ENCODE measurements around the gene COG5.
"Not testable (repeated sequence)": the region's sequence is repeated elsewhere in the genome, so short reads cannot be mapped to it uniquely, and the experiment has no call there.

Gene COG5

GRCh38 chr7:107276220-107276827 lies 287.4 kb downstream of the COG5 start:
- no peak for DNase-seq

GRCh38 chr7:107274506-107274905 lies 289.2 kb downstream of the COG5 start:
- no peak for DNase-seq

GRCh38 chr7:107269790-107270189 lies 293.9 kb downstream of the COG5 start:
- no peak for DNase-seq

- no peak for DNase-seq
Observed at GRCh38 chr7:107268594-107268993, 295.1 kb downstream of the COG5 start.

- DNase-seq = no peak
Observed at GRCh38 chr7:107267138-107267537, 296.6 kb downstream of the COG5 start.

- DNase-seq = no peak
Observed at GRCh38 chr7:107264723-107265122, 299.0 kb downstream of the COG5 start.

GRCh38 chr7:107262857-107263256 lies 300.9 kb downstream of the COG5 start:
- peak in 1 of 51 donors; percentile 19 for DNase-seq

GRCh38 chr7:107258737-107259136 lies 305.0 kb downstream of the COG5 start:
- DNase-seq = no peak

GRCh38 chr7:107255602-107256001 lies 308.1 kb downstream of the COG5 start:
- no peak for DNase-seq

- no peak for DNase-seq
Observed at GRCh38 chr7:107254398-107254985, 309.2 kb downstream of the COG5 start.

- peak in 1 of 51 donors; percentile 5 for DNase-seq
Observed at GRCh38 chr7:107253599-107253998, 310.1 kb downstream of the COG5 start.

- DNase-seq = no peak
Observed at GRCh38 chr7:107251963-107252362, 311.8 kb downstream of the COG5 start.

GRCh38 chr7:107248551-107249316 lies 315.0 kb downstream of the COG5 start:
- DNase-seq = no peak

GRCh38 chr7:107246836-107247235 lies 316.9 kb downstream of the COG5 start:
- DNase-seq = not testable (repeated sequence)

- no peak for DNase-seq
Observed at GRCh38 chr7:107244613-107245012, 319.1 kb downstream of the COG5 start.

- DNase-seq = no peak
Observed at GRCh38 chr7:107242267-107242666, 321.5 kb downstream of the COG5 start.

GRCh38 chr7:107237451-107237850 lies 326.3 kb downstream of the COG5 start:
- no peak for DNase-seq

- DNase-seq = peak in 1 of 51 donors; percentile 25
Observed at GRCh38 chr7:107236862-107237261, 326.9 kb downstream of the COG5 start.

- DNase-seq = peak in 14 of 51 donors; percentile 1 to 42 (median 16)
Observed at GRCh38 chr7:107234436-107234835, 329.3 kb downstream of the COG5 start.

GRCh38 chr7:107233981-107234380 lies 329.7 kb downstream of the COG5 start:
- DNase-seq = peak in 1 of 51 donors; percentile 32

GRCh38 chr7:107233174-107233573 lies 330.5 kb downstream of the COG5 start:
- peak in 1 of 51 donors; percentile 13 for DNase-seq

GRCh38 chr7:107232568-107233090 lies 331.1 kb downstream of the COG5 start:
- no peak for DNase-seq

Measured in hypothalamus (tissue), 51 donors.